ENCODE data around the gene CYP26C1.

Gene CYP26C1

GRCh38 chr10:93059975-93060886, at the start of gene CYP26C1:
TSS of gene CYP26C1 (plus strand) at chr10:93060798. CDS start at chr10:93061264, 466 bp downstream.
- DNase-seq: no peak

- no peak for DNase-seq
Measured at GRCh38 chr10:93015722-93016121, 44.9 kb upstream of the CYP26C1 start.

- no peak for DNase-seq
Measured at GRCh38 chr10:93023013-93023650, 37.5 kb upstream of the CYP26C1 start.

- DNase-seq: no peak
Measured at GRCh38 chr10:93026072-93026471, 34.5 kb upstream of the CYP26C1 start.

- no peak for DNase-seq
Measured at GRCh38 chr10:93027508-93027907, 33.1 kb upstream of the CYP26C1 start.

GRCh38 chr10:93028883-93029282, 31.7 kb upstream of the CYP26C1 start:
- DNase-seq: no peak

- no peak for DNase-seq
Measured at GRCh38 chr10:93030409-93030808, 30.2 kb upstream of the CYP26C1 start.

GRCh38 chr10:93032105-93032808, 28.3 kb upstream of the CYP26C1 start:
- DNase-seq: no peak

- no peak for DNase-seq
Measured at GRCh38 chr10:93032809-93033137, 27.8 kb upstream of the CYP26C1 start.

- DNase-seq: no peak
Measured at GRCh38 chr10:93034426-93034825, 26.2 kb upstream of the CYP26C1 start.

- no peak for DNase-seq
Measured at GRCh38 chr10:93039110-93039509, 21.5 kb upstream of the CYP26C1 start.

- no peak for DNase-seq
Measured at GRCh38 chr10:93039721-93040120, 20.9 kb upstream of the CYP26C1 start.

- DNase-seq: no peak
Measured at GRCh38 chr10:93054486-93054885, 6.1 kb upstream of the CYP26C1 start.

GRCh38 chr10:93058139-93058538, 2.5 kb upstream of the CYP26C1 start:
- no peak for DNase-seq

GRCh38 chr10:93060887-93061593, 442 bp downstream of the CYP26C1 start:
- DNase-seq: no peak

GRCh38 chr10:93061594-93062513, 1.3 kb downstream of the CYP26C1 start:
- no peak for DNase-seq

GRCh38 chr10:93062514-93063143, 2.0 kb downstream of the CYP26C1 start:
- DNase-seq: no peak

- no peak for DNase-seq
Measured at GRCh38 chr10:93063144-93063976, 2.8 kb downstream of the CYP26C1 start.

GRCh38 chr10:93063977-93064660, 3.5 kb downstream of the CYP26C1 start:
- DNase-seq: no peak

Measured in NCI-H2081 treated with DMSO at 0.1 percent for 48 hours (cell line).